SIG-M5 treated with dmso at 0.1 percent for 504 hours (cell line): ENCODE data around the gene LAMA2.

Experiments used
- DNase-seq: peaks from one replicate; lab custom pipeline; 2025; ENCODE audit not compliant: unreplicated experiment; lab: John Stamatoyannopoulos, UW

Gene LAMA2

GRCh38 chr6:129206821-129207220, 323.9 kb downstream of the LAMA2 start:
- no peak for DNase-seq

- no peak for DNase-seq
These were observed 324.9 kb downstream of the LAMA2 start for GRCh38 chr6:129207832-129208231.

- no peak for DNase-seq
These were observed 325.6 kb downstream of the LAMA2 start for GRCh38 chr6:129208415-129209034.

- DNase-seq: no peak
These were observed 326.4 kb downstream of the LAMA2 start for GRCh38 chr6:129209355-129209754.

- DNase-seq: no peak
These were observed 327.7 kb downstream of the LAMA2 start for GRCh38 chr6:129210684-129211083.

- DNase-seq: no peak
These were observed 328.7 kb downstream of the LAMA2 start for GRCh38 chr6:129211626-129212025.

GRCh38 chr6:129212081-129212480, 329.1 kb downstream of the LAMA2 start:
- no peak for DNase-seq

GRCh38 chr6:129215246-129215645, 332.3 kb downstream of the LAMA2 start:
- DNase-seq: no peak

GRCh38 chr6:129215916-129216520, 333.1 kb downstream of the LAMA2 start:
- DNase-seq: no peak

GRCh38 chr6:129217701-129218100, 334.8 kb downstream of the LAMA2 start:
- DNase-seq: no peak

- DNase-seq: no peak
These were observed 350.7 kb downstream of the LAMA2 start for GRCh38 chr6:129233458-129234134.

GRCh38 chr6:129235167-129236000, 352.4 kb downstream of the LAMA2 start:
- DNase-seq: no peak

- no peak for DNase-seq
These were observed 353.1 kb downstream of the LAMA2 start for GRCh38 chr6:129236001-129236517.

- DNase-seq: no peak
These were observed 356.1 kb downstream of the LAMA2 start for GRCh38 chr6:129238991-129239390.

GRCh38 chr6:129239825-129240491, 357.0 kb downstream of the LAMA2 start:
- no peak for DNase-seq

- DNase-seq: no peak
These were observed 357.5 kb downstream of the LAMA2 start for GRCh38 chr6:129240492-129240853.

- no peak for DNase-seq
These were observed 359.6 kb downstream of the LAMA2 start for GRCh38 chr6:129242546-129242945.

GRCh38 chr6:129243377-129243776, 360.4 kb downstream of the LAMA2 start:
- no peak for DNase-seq

- no peak for DNase-seq
These were observed 366.0 kb downstream of the LAMA2 start for GRCh38 chr6:129248946-129249345.

GRCh38 chr6:129251669-129252376, 368.9 kb downstream of the LAMA2 start:
- peak; percentile 47 for DNase-seq
